ENCODE data around the gene CELSR1. TPM values are rescaled to one million over a fixed set of nuclear protein-coding genes. Genes with fewer than 3 reads are reported as not detected.

The CELSR1 gene
- total RNA-seq, 1 donor from 2014 or later = 7.6 TPM

GRCh38 chr22:46369716-46370583, 167.5 kb downstream of the CELSR1 start:
- intact Hi-C loops (cut with DNase I) = loop anchor here (5.0 kb wide), 1 partner anchor 167 kb away; the partner anchor contains the start of gene CELSR1

GRCh38 chr22:46368871-46369715, 168.3 kb downstream of the CELSR1 start:
- ATAC-seq (ENCODE audit: poor library complexity) (no peak), DNase-seq (no peak)
- intact Hi-C loops (cut with DNase I) = no loop called here

More at GRCh38 chr22:46369716-46370583, 167.5 kb downstream of the CELSR1 start:
- DNase-seq (no peak), ATAC-seq (ENCODE audit: poor library complexity) (no peak)

GRCh38 chr22:46368422-46368821, 169.0 kb downstream of the CELSR1 start:
- DNase-seq = no peak
- intact Hi-C loops (cut with DNase I) = no loop called here
- ATAC-seq (ENCODE audit: poor library complexity) = no peak

GRCh38 chr22:46367707-46368191, 169.7 kb downstream of the CELSR1 start:
- intact Hi-C loops (cut with DNase I) = no loop called here
- peak; percentile 75 for ATAC-seq (ENCODE audit: poor library complexity)
- DNase-seq = peak; percentile 80

GRCh38 chr22:46366801-46367706, 170.4 kb downstream of the CELSR1 start:
- DNase-seq (peak; percentile 30), ATAC-seq (ENCODE audit: poor library complexity) (no peak)
- intact Hi-C loops (cut with DNase I) = no loop called here

- ATAC-seq (ENCODE audit: poor library complexity) = no peak
- DNase-seq = peak; percentile 29
- intact Hi-C loops (cut with DNase I) = no loop called here
These were observed 171.1 kb downstream of the CELSR1 start for GRCh38 chr22:46366327-46366731.

- ATAC-seq (ENCODE audit: poor library complexity) = no peak
- DNase-seq = no peak
These were observed 172.2 kb downstream of the CELSR1 start for GRCh38 chr22:46365166-46365624.

GRCh38 chr22:46364341-46365165, 172.9 kb downstream of the CELSR1 start:
- intact Hi-C loops (cut with DNase I) = no loop called here
- ATAC-seq (ENCODE audit: poor library complexity) = no peak
- no peak for DNase-seq

More at GRCh38 chr22:46365166-46365624, 172.2 kb downstream of the CELSR1 start:
- intact Hi-C loops (cut with DNase I) = no loop called here

- ATAC-seq (ENCODE audit: poor library complexity) (no peak), DNase-seq (no peak)
- intact Hi-C loops (cut with DNase I) = no loop called here
These were observed 173.7 kb downstream of the CELSR1 start for GRCh38 chr22:46363611-46364321.

- intact Hi-C loops (cut with DNase I) = no loop called here
- no peak for ATAC-seq (ENCODE audit: poor library complexity)
- no peak for DNase-seq
These were observed 174.4 kb downstream of the CELSR1 start for GRCh38 chr22:46362934-46363515.

- intact Hi-C loops (cut with DNase I) = no loop called here
- no peak for DNase-seq
- no peak for ATAC-seq (ENCODE audit: poor library complexity)
These were observed 175.1 kb downstream of the CELSR1 start for GRCh38 chr22:46362203-46362933.

- intact Hi-C loops (cut with DNase I) = no loop called here
- no peak for ATAC-seq (ENCODE audit: poor library complexity)
- no peak for DNase-seq
These were observed 175.6 kb downstream of the CELSR1 start for GRCh38 chr22:46361826-46362202.

GRCh38 chr22:46360891-46361290, 176.5 kb downstream of the CELSR1 start:
- no peak for ATAC-seq (ENCODE audit: poor library complexity)
- no peak for DNase-seq
- intact Hi-C loops (cut with DNase I) = no loop called here

- intact Hi-C loops (cut with DNase I) = no loop called here
- ATAC-seq (ENCODE audit: poor library complexity) = no peak
- no peak for DNase-seq
These were observed 177.3 kb downstream of the CELSR1 start for GRCh38 chr22:46360097-46360496.

GRCh38 chr22:46359362-46359761, 178.1 kb downstream of the CELSR1 start:
- ATAC-seq (ENCODE audit: poor library complexity) = no peak
- DNase-seq = no peak
- intact Hi-C loops (cut with DNase I) = loop anchor here (5.0 kb wide), 1 partner anchor 183 kb away; no protein-coding TSS in a partner anchor

- DNase-seq (no peak), ATAC-seq (ENCODE audit: poor library complexity) (no peak)
- intact Hi-C loops (cut with DNase I) = loop anchor here (5.0 kb wide), 1 partner anchor 184 kb away; no protein-coding TSS in a partner anchor
These were observed 178.7 kb downstream of the CELSR1 start for GRCh38 chr22:46358766-46359165.
